HG03575 (cell line): ENCODE results near the gene GLRA3.

Source experiments
- ATAC-seq: cut with Tn5 transposase; IDR thresholded peaks from one replicate; pipeline ENCODE4 v1.9.1; 2021; ENCODE audit not compliant: unreplicated experiment, insufficient number of reproducible peaks, low FRiP score; ENCODE audit errors: extremely low read depth

Gene GLRA3

DNA sequence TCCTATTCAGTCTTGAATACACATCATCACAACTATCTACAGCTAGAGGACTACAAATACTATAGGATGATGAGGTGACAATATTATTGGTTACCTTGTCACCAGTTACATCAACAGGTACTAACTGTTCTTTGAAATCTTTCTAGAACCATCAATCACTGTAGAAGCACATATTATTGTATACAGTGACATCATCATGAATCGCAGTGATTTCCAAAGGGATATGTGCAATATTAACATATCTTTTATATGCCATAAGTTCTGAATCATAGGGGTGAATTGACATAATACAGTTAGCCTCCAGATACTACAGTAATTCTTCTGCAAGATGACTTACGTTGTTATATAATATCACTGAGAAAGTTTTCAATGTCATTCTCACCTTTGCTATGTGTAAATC lies 201.6 kb downstream of the GLRA3 start:
- no peak for ATAC-seq

DNA sequence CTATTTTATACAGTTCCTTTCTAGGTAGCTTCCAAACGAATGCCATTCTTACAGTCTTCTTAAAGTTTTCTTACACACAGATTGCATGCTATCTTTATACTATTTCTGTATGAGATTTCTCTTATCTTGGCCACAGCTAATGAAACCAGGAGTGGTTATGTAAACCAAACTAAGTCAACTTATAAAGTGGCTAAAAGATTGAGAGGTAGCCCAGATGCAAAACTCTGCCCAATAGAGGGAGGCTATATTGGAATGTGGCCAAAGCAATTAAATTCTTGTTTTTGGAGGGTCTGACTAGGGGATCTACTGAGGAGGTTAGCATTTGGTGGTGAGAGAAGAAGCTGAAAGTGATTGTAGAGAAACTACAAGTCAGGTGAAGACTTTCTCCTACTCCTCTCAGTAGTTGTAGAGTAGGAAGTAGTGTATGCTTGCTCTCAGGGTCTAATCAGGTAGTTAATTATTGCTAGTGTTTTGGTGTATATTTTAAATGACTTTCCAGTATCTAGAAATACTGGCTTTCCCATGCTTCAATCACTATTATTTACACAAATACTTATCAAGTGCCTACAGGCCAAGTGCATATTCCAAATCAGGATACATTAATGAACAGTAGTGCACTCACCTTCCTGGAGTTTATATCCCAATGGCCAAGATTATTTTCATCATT lies 202.6 kb downstream of the GLRA3 start:
- ATAC-seq = no peak

DNA sequence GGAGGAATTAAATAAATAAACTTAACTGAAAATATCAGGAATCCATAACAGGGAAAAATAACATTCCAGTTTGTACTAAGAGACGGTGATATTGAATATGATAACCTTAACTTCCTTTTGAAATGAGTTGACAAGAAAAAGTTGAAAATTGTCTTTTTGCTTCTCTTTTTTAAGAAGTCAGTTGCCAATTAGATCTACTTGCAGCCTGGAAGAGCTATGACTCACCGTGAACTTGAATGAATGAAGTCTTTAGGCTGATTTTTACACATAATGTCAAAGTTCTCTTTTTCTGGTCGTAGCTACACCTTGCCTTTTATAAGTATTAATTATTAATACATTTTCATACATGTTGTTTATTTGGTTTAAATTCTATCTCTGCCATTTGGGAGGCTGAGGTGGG lies 212.4 kb downstream of the GLRA3 start:
- ATAC-seq = no peak

DNA sequence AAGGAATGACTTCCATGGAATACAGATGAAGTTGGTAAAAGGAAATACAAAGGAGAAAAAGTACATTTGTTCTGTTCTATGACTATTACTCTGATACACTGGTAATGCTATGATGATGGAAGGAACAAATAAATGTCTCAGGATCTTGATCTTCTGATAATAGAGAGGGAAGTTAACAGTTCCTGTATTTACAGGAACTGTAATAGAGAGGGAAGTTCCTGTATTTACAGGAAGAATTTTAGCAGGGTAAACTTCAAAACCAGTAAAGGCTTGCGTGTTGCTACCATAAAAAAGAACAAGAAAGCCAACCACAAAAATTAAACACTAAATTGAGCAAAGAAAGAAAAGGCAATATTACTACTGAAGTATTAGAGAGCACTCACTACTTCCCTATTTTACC lies 215.1 kb downstream of the GLRA3 start:
- ATAC-seq = no peak

DNA sequence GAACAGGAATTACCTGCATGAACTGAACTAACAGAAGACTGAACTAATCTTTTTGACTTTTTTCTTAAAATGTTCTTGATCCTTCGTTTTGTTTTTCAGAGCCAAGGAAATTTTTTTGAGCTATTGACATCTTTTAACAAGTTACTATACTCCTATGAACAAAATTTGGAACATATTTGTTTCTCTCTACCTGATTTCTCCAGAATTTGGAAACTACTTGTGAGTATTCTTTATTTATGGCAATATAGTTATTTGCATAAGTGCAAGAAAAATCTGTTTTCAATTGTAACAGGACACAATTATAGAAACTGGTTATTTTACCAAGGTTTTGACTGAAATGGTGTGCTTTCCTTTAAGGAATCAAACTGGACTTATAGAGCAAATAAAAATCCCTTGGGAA lies 217.3 kb downstream of the GLRA3 start:
- ATAC-seq = no peak

DNA sequence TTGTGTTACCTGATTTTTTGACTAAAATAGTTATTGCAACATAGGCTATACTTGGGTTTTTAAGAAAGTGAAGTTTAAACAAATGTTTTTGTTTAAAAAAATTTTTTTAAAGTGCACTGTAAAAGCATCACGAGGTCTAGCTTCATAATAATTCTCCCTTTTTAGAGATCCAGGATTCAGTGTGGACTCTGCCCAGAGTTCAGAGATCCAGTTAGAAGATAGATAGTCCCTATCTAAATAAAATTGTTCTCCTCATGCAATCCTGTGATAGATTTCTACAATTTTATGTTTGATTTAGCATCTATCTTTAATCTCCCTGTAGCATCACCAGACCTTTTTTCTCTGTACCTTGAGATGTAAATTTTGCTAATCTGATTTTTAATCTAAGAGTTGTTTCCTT lies 221.3 kb downstream of the GLRA3 start:
- ATAC-seq = no peak

DNA sequence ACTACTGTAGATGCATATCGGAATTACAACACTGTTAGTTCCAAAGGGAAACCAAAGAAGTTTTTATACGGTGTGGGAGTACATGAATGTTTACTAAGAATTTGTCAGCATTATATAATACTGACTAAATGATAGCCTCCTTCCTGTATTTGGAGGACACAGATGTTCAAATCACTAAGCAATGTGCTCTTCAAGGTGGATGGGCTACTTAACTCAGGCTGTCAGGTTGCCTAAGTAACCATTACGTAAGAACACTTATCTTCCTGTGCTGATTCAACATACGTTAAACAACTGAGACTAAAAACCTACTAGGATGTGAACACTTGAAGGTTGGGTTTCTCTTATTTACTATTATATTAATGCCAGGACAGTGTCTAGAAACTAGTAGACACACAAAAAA lies 224.8 kb downstream of the GLRA3 start:
- ATAC-seq = no peak

DNA sequence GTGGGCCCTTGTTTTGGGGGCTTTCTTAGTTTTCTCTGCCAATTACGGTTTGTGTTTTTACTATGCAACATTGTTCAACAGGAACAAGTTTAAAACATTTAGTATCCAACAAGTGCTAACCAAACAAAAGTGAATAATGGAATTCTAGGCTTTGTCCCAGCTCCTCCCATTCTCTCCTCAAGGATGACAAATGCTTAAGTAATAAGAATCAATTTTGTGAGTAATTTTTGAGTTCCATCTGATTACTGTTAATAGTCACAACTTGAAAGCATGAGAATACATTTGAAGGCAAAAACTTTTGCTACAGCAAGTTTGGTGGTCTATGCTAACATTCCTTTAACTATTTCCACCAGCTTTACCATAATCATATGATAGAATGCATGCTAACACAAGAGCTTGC lies 228.7 kb downstream of the GLRA3 start:
- ATAC-seq = no peak

DNA sequence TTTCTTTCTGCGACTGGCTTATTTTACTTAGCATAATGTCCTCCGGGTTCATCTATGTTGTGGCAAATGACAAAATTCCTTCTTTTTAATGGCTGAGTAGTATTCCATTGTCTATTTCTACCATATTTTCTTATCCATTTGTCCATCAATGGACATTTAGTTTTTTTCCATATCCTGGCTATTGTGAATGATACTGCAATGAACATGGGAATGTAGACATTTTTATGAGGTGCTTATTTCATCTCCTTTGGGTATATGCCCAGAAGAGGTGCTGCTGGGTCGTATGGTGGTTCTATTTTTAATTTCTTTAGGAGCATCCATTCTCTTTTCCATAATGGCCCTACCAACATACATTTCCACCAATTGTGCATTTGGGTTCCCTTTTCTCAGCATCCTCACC lies 230.2 kb downstream of the GLRA3 start:
- ATAC-seq = no peak

DNA sequence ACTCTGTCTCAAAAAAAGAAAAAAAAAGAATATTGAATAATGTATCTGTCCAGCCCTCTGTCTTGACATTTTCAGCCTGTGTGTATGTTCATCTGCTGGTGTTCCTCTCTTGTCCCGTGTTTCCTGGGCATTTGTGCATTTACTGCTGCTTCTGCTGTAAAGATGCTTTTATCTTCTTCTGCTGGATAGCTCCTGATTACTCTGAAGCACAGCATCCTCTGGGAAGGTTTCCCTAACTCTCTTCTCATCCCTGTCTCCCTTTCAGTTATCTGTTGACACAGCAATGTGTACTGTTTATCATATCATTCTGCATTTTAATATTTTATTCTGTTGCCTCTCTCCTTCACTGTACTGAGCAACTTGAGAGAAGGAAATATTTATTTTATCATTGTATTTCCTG lies 232.5 kb downstream of the GLRA3 start:
- ATAC-seq = no peak

DNA sequence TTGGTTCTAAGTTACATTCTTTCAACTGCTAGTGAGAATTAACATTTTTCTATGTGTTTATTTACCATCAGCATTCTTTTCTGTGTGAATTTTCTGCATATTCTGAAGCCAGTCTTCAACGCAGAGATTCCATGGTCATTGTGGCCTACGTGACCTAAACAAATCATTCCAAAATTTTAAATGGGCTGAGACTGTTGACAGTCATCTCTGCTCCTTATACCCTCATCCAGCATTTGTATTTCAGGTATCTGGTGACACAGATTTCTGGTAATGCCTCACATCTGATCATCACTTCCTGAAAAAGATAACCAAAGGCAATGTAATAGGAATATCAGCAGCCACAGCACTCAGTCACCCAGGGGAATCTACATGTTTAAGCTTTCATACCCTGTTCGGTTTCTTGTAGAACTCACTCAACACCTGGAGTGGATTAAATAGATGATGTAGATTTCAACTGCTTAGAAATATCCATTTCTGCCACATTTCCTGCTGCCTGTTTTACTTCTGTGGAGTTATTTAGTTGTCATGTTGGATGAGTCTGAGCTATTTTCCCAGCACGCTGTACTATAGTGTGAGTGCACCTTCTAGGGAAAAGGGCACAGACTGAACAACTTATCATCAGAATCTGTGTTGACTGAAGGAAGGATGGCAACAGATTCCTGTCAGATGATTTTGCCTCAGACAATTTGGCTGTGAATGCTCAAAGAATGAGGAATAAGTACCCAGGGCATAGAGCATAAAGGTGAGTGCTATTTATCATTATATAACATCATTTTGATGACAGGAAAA lies 233.7 kb downstream of the GLRA3 start:
- no peak for ATAC-seq

DNA sequence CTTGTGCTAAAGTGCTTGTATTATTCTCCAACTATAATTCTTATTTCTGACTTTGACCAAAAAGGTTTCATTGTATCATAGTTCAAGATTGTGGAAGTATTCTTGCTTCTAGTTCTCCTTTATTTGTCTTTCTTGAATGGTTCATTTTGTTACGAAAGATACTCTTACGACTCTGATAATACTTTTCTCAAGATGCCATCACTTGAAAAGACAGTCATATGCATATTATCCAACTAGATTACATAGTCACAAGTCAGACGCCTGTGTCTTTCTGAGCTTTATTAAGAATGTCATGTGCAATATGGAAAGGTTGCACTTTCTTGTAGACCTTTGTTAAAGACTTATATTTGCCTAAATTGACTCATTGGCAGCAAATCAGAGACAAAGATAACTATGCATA lies 235.3 kb downstream of the GLRA3 start:
- no peak for ATAC-seq

DNA sequence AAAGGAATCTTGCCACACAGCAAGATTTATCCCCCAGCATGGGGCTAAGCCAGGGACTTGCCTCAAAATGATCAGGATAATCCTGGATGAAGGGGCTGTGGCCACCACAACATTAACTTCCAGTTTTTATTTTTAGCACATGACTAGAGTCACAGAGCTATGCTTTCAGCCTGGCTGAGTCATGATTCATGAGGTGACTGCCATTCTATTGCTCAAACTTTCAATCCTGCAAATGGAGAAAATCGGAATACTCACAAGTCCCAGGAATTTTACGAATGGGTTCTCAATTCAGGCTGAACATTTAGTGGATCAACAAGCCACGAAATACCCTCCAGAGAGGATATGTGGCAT lies 236.1 kb downstream of the GLRA3 start:
- no peak for ATAC-seq

DNA sequence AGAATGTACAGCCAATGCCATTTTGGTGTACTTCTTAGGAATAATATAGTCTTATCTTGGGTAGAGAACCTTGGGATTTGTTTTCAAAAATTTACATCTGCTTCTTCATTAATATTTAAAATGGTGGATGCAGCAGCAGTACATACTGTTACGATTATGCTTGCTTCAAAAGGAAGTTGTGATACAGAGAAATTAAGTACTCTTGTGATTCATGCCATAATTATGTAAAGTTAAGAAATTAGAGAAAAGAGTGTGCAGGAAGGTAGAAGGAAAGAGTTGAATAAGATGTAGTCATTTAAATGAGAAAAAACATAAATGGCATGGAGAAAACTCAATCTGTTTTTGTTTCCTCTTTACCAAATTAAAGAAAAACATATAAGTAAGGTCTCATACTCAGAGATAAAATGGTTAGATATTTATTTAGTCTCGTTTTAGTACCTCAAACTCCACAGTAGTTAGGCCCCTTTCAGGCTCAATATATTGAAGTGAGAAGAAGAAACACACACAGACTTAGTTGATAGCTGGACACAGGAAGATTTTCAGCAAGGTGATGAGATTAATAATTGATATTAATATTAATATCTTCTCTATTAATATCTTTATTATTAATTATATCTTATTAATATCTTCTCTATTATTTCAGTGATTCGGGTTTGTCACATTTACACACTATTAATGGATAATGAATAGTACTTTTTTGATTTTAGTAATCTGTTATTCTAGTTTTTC lies 236.6 kb downstream of the GLRA3 start:
- no peak for ATAC-seq

DNA sequence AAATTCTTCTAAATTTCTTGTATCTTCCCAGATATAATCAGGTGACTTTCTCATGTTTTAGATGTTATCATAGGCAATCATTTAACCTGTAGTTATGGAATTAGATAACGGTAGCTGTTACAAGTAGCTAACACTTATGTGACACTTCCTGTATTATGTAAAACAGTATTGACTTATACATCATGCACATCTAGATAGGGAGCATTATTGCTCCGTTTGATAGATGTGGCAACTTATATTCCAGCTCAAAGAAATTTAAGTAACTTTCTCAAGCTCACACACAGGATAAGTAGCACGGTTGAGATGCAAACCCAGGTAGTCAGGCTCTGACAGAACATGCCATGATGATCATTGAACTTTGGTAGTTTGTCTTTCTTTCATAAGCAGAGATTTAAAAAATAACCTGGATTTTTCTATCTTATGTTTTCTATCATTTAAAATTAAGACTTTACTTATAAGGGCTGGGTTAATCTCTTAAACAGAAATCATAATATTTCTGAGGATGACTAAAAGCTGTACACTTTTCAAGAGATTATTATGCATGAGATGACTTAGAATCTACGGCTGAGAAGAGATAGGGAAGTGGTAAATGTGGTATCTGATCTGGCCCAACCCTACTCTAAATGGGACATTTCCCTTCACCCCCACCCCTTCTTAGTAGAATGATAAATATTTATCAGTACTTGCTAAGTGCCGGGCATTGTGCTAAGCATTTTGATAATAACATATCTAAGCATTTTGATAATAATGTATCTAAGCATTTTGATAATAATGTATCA lies 237.6 kb downstream of the GLRA3 start:
- no peak for ATAC-seq

DNA sequence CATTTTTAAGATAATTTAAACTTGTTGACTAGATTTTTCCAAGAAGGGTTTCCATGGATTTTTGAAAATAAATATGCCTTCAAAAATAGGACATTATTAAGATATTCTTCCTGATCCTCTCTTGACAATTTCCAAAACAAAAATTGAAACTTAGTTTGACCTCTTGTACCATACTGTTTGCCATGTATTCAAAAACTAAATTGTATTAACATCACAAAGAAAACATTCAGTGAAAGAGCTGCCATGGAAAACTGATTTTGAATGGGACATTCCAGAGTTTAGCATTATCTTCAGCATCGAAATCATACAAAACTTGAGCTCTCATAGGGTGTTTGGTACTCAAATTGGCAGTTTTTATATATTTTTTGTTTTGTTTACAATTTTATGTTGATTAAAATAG lies 238.7 kb downstream of the GLRA3 start:
- no peak for ATAC-seq
